OCI-LY3 (cell line): ENCODE data around the gene NUP210L.

Experiments used
- H2AFZ ChIP-seq: fragments of 200-600, 300-600 bp; shearing (Covaris generic); 2 replicates; pipeline ENCODE4 v1.6.0; 2014; ENCODE audit warnings: antibody characterized with exemption, low read depth, low read length
- H3K27ac ChIP-seq: fragments of 200-600, 300-600 bp; sonication (generic); 2 replicates; pipeline ENCODE4 v1.5.1; 2014; ENCODE audit warnings: mild to moderate bottlenecking, low read length, moderate library complexity, mixed read lengths
- H3K27me3 ChIP-seq: fragments of 200-600, 300-600 bp; sonication (generic); 2 replicates; pipeline ENCODE4 v1.6.1; 2014; ENCODE audit warnings: low read depth, low read length, mixed read lengths
- H3K36me3 ChIP-seq: fragments of 200-600, 300-600 bp; sonication (generic); replicated peaks from 2 replicates; pipeline ENCODE3; 2014; ENCODE audit warnings: low read depth, low read length, mixed read lengths
- H3K4me1 ChIP-seq: fragments of 300-600, 200-600 bp; sonication (generic); 2 replicates; pipeline ENCODE4 v1.6.1; 2014; ENCODE audit warnings: low read length, mixed read lengths
- H3K4me2 ChIP-seq: fragments of 200-600, 300-600 bp; sonication (generic); 2 replicates; pipeline ENCODE4 v1.6.1; 2014; ENCODE audit warnings: low read length, mixed read lengths
- H3K4me3 ChIP-seq: fragments of 300-600, 200-600 bp; sonication (generic); 2 replicates; pipeline ENCODE4 v1.5.1; 2014; ENCODE audit warnings: antibody characterized with exemption, mild to moderate bottlenecking, low read length, moderate library complexity
- H3K79me2 ChIP-seq: fragments of 300-600, 200-600 bp; shearing (Covaris generic); 2 replicates; pipeline ENCODE4 v1.6.1; 2014; ENCODE audit warnings: mild to moderate bottlenecking, low read length, mixed read lengths
- H3K9ac ChIP-seq: fragments of 300-600, 200-600 bp; shearing (Covaris generic); 2 replicates; pipeline ENCODE4 v1.6.0; 2014; ENCODE audit warnings: mild to moderate bottlenecking, low read length, moderate library complexity
- H3K9me3 ChIP-seq: fragments of 200-600, 300-600 bp; shearing (Covaris generic); 2 replicates; pipeline ENCODE4 v1.6.1; 2014; ENCODE audit warnings: low read length, mixed read lengths; ENCODE audit not compliant: insufficient read depth
- H4K20me1 ChIP-seq: fragments of 200-600, 300-600 bp; sonication (generic); 2 replicates; pipeline ENCODE4 v1.6.1; 2016; ENCODE audit warnings: low read length, mixed read lengths; ENCODE audit not compliant: insufficient read depth
- EZH2phosphoT487 ChIP-seq: fragments of 200-600 bp; shearing (Covaris generic); IDR thresholded peaks from 2 replicates; pipeline ENCODE4 v1.6.1; 2018; ENCODE audit warnings: antibody characterized with exemption, mixed run types, low read depth
- TF ChIP-seq, protein P1 (sequence below): fragments of 200-600, 300-600 bp; sonication (generic); IDR thresholded peaks from 2 replicates; pipeline ENCODE4 v1.5.1; 2014; ENCODE audit warnings: antibody characterized with exemption, low read length, low read depth

NUP210L gene

GRCh38 chr1:154157520-154158306, 2.8 kb upstream of the NUP210L start:
- Histone ChIP-seq H3K27ac (peak overlapping the region; percentile 25), H3K79me2 (peaks cover 23% of the 10 kb centered on the region), H3K4me1 (peaks cover 17% of the 10 kb centered on the region), H3K36me3 (peaks cover 66% of the 10 kb centered on the region), H3K4me3 (no peak overlapping the region), H3K27me3 (no peaks in the 10 kb centered on the region), H2AFZ (no peak overlapping the region), H3K9ac (no peak overlapping the region), H3K9me3 (no peaks in the 10 kb centered on the region), H3K4me2 (no peak overlapping the region), H4K20me1 (peaks cover 31% of the 10 kb centered on the region)
- TF ChIP-seq, protein P1, sequence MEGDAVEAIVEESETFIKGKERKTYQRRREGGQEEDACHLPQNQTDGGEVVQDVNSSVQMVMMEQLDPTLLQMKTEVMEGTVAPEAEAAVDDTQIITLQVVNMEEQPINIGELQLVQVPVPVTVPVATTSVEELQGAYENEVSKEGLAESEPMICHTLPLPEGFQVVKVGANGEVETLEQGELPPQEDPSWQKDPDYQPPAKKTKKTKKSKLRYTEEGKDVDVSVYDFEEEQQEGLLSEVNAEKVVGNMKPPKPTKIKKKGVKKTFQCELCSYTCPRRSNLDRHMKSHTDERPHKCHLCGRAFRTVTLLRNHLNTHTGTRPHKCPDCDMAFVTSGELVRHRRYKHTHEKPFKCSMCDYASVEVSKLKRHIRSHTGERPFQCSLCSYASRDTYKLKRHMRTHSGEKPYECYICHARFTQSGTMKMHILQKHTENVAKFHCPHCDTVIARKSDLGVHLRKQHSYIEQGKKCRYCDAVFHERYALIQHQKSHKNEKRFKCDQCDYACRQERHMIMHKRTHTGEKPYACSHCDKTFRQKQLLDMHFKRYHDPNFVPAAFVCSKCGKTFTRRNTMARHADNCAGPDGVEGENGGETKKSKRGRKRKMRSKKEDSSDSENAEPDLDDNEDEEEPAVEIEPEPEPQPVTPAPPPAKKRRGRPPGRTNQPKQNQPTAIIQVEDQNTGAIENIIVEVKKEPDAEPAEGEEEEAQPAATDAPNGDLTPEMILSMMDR, result no peak
- no peak for TF ChIP-seq EZH2phosphoT487

- Histone ChIP-seq H4K20me1 (peaks cover 25% of the 10 kb centered on the region), H3K27me3 (no peaks in the 10 kb centered on the region), H3K4me2 (no peak overlapping the region), H3K9me3 (no peaks in the 10 kb centered on the region), H3K36me3 (peaks cover 44% of the 10 kb centered on the region), H3K9ac (no peak overlapping the region), H3K4me1 (peaks cover 17% of the 10 kb centered on the region), H3K4me3 (no peak overlapping the region), H3K79me2 (peaks cover 13% of the 10 kb centered on the region), H3K27ac (no peak overlapping the region), H2AFZ (no peak overlapping the region)
- TF ChIP-seq, protein P1, result no peak
- TF ChIP-seq EZH2phosphoT487, result no peak
These were observed 378 bp upstream of the NUP210L start for GRCh38 chr1:154155251-154155650.

- Histone ChIP-seq H2AFZ (no peak overlapping the region), H3K9ac (no peak overlapping the region), H3K79me2 (peaks cover 7% of the 10 kb centered on the region; the same call in 1 of the 2 replicates), H3K4me3 (no peak overlapping the region), H3K4me2 (no peak overlapping the region), H3K9me3 (no peaks in the 10 kb centered on the region), H3K27me3 (no peaks in the 10 kb centered on the region), H3K27ac (no peak overlapping the region), H3K36me3 (peaks cover 33% of the 10 kb centered on the region), H4K20me1 (peaks cover 15% of the 10 kb centered on the region), H3K4me1 (peaks cover 16% of the 10 kb centered on the region)
- TF ChIP-seq, protein P1, result no peak
- TF ChIP-seq EZH2phosphoT487, result no peak
These were observed 820 bp downstream of the NUP210L start for GRCh38 chr1:154154053-154154452.

DNA sequence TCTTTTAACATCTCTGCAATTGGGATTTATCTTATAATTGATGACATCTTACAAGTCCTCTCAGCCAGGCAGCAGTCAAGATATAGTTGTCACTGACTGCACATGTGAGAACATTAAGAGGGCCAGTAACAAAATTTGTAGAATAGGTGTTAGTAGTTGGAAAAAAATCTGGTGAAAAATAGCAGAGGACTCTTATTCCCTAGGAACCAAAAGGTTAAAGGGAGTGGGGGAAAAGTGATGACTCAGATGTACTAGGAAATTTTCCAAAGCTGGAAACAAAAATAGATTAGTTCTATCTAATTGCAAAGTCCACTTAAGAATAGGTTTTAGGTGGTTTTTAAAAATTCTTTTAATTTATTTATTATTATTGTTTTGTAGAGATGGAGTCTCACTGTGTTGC, 3.6 kb downstream of the NUP210L start:
- Histone ChIP-seq H3K79me2 (no peaks in the 10 kb centered on the region), H3K9me3 (no peaks in the 10 kb centered on the region), H4K20me1 (no peaks in the 10 kb centered on the region), H3K27me3 (no peaks in the 10 kb centered on the region), H2AFZ (no peak overlapping the region), H3K9ac (no peak overlapping the region), H3K4me1 (peaks cover 14% of the 10 kb centered on the region), H3K36me3 (peaks cover 17% of the 10 kb centered on the region), H3K4me2 (no peak overlapping the region), H3K4me3 (no peak overlapping the region), H3K27ac (no peak overlapping the region)
- TF ChIP-seq EZH2phosphoT487, result no peak
- TF ChIP-seq, protein P1, result no peak
